GM12878 (cell line): ENCODE data around the gene SPOCK1. TPM values are rescaled to one million over a fixed set of nuclear protein-coding genes. Genes with fewer than 3 reads are reported as not detected.

Source experiments
- ATAC-seq: fragments of 200-7000 bp; cut with Tn5 transposase; 3 replicates; pipeline ENCODE4 v1.9.1; 2020; ENCODE audit warnings: mild to moderate bottlenecking, moderate library complexity
- BruUV-seq: library from RNA; stranded (reverse); fragments of 400-500 nt; replicated peaks from 2 replicates; lab custom pipeline; 2021; lab: Mats Ljungman, UMichigan
- CTCF ChIA-PET: fragments of 300-600 bp; sonication (Branson Sonifier 250); formaldehyde crosslinking; extraction: SDS; loops from one replicate; lab custom pipeline; 2021; ENCODE audit warnings: inconsistent platforms; lab: Yijun Ruan, JAX
- POLR2A ChIA-PET: fragments of 350-600 bp; formaldehyde crosslinking; extraction: SDS; loops from one replicate; lab custom pipeline; 2021; ENCODE audit warnings: inconsistent platforms; lab: Charles Lee
- RAD21 ChIA-PET: fragments of 300-600 bp; sonication (Branson Sonifier 250); formaldehyde crosslinking; loops from one replicate; lab custom pipeline; 2023; ENCODE audit warnings: antibody characterized with exemption; ENCODE audit not compliant: unreplicated experiment; lab: Charles Lee
- SMC1A ChIA-PET: fragments of 300-600 bp; sonication (Branson Sonifier 250); formaldehyde crosslinking; loops from one replicate; lab custom pipeline; 2023; ENCODE audit not compliant: unreplicated experiment, uncharacterized antibody; lab: Charles Lee
- DNase-seq: peaks from one replicate; pipeline ENCODE4 v3.0.0-alpha.2; 2011; ENCODE audit warnings: low read depth, low spot score
- FAIRE-seq: peaks from 3 replicates; lab custom pipeline; 2011; peaks lifted over from hg19 to GRCh38; lab: Jason Lieb, UNC
- H2AFZ ChIP-seq: 2 replicates; pipeline ENCODE4 v1.6.0; 2011; ENCODE audit warnings: low read depth, low read length, control low read depth; ENCODE audit not compliant: control insufficient read depth
- H3K27ac ChIP-seq: 2 replicates; pipeline ENCODE4 v1.5.1; 2011; ENCODE audit warnings: control low read depth; ENCODE audit not compliant: control insufficient read depth, insufficient read depth
- H3K27me3 ChIP-seq, 2 experiments: replicated peaks in 1 of 2; 2 replicates each; pipeline versions ENCODE4 v1.6.0 to v1.6.1; 2011; ENCODE audit warnings: low read length in 1 of 2; ENCODE audit not compliant: control insufficient read depth in 2 of 2, insufficient read depth in 2 of 2
- H3K36me3 ChIP-seq, 2 experiments: 2 replicates each; pipeline ENCODE4 v1.5.1; 2011; ENCODE audit warnings: low read length in 1 of 2; ENCODE audit not compliant: control insufficient read depth in 2 of 2, insufficient read depth in 2 of 2
- H3K4me1 ChIP-seq: 2 replicates; pipeline ENCODE4 v1.6.1; 2011; ENCODE audit warnings: mild to moderate bottlenecking, low read length, moderate library complexity, mixed read lengths; ENCODE audit not compliant: control insufficient read depth, insufficient read depth
- H3K4me2 ChIP-seq: 2 replicates; pipeline ENCODE4 v1.6.0; 2011; ENCODE audit warnings: control low read depth; ENCODE audit not compliant: control insufficient read depth, insufficient read depth
- H3K4me3 ChIP-seq: fragments of 200-600 bp; sonication (generic); 2 replicates; pipeline ENCODE4 v1.5.1; 2016
- H3K79me2 ChIP-seq: 2 replicates; pipeline ENCODE4 v1.6.0; 2011; ENCODE audit warnings: low read length; ENCODE audit not compliant: control insufficient read depth, insufficient read depth
- H3K9ac ChIP-seq: 2 replicates; pipeline ENCODE4 v1.8.0; 2011; ENCODE audit warnings: low read length, control low read depth, mixed read lengths; ENCODE audit not compliant: control insufficient read depth, insufficient read depth
- H3K9me3 ChIP-seq: replicated peaks from 3 replicates; pipeline ENCODE4 v1.5.1; 2011; ENCODE audit warnings: mild to moderate bottlenecking, low read length; ENCODE audit not compliant: control insufficient read depth, insufficient read depth
- H4K20me1 ChIP-seq: 2 replicates; pipeline ENCODE4 v1.6.0; 2011; ENCODE audit not compliant: control insufficient read depth, insufficient read depth
- ASH2L ChIP-seq: fragments of 300-600, 200-600 bp; sonication (generic); IDR thresholded peaks from 2 replicates; pipeline ENCODE4 v1.6.1; 2017; ENCODE audit warnings: low read depth, mild to moderate bottlenecking, borderline replicate concordance
- BRCA1 ChIP-seq: IDR thresholded peaks from 2 replicates; pipeline ENCODE4 v1.6.1; 2011; ENCODE audit warnings: low read depth, low read length, improper control_type of control experiment
- E2F8 ChIP-seq: fragments of 450-650 bp; IDR thresholded peaks from 2 replicates; pipeline ENCODE4 v1.6.1; 2018; ENCODE audit warnings: mild to moderate bottlenecking, low read depth, moderate library complexity; ENCODE audit not compliant: partially characterized antibody
- ELK1 ChIP-seq: IDR thresholded peaks from 2 replicates; pipeline ENCODE4 v1.6.1; 2012; ENCODE audit warnings: low read depth, low read length, improper control_type of control experiment
- HCFC1 ChIP-seq: fragments of 150-350 bp; IDR thresholded peaks from 2 replicates; pipeline ENCODE4 v1.6.1; 2014; ENCODE audit warnings: low read length
- NBN ChIP-seq: fragments of 450-650 bp; IDR thresholded peaks from 2 replicates; pipeline ENCODE4 v1.6.1; 2016
- POLR2AphosphoS2 ChIP-seq: IDR thresholded peaks from 2 replicates; pipeline ENCODE4 v1.6.1; 2011; ENCODE audit warnings: low read depth, mild to moderate bottlenecking, low read length, improper control_type of control experiment, moderate library complexity
- ZNF592 ChIP-seq: fragments of 450-650 bp; IDR thresholded peaks from 2 replicates; pipeline ENCODE4 v1.6.1; 2017; ENCODE audit warnings: mild to moderate bottlenecking, moderate library complexity
- WGBS: methylation state at CpG from one replicate; pipeline ENCODE4 v1.1.6; 2016; ENCODE audit warnings: low lambda C conversion rate; ENCODE audit not compliant: insufficient replicate concordance, insufficient coverage; ENCODE audit errors: missing lambda C conversion rate; 5-methylcytosine and 5-hydroxymethylcytosine counted together
- in situ Hi-C: fragments of 300-500 bp; cut with MboI; formaldehyde crosslinking; loops from 9 replicates; pipeline ENCODE4 v1.14.3; 2018; ENCODE audit warnings: mixed read lengths
- intact Hi-C: fragments of 100-400 bp; cut with micrococcal nuclease; formaldehyde crosslinking; loops from one replicate; pipeline ENCODE4 v1.14.2; 2022; ENCODE audit not compliant: unreplicated experiment
- polyA plus RNA-seq, 11 experiments: library from polyadenylated mRNA; depleted of rRNA in 4 of 11; unstranded in 6 of 11; stranded (reverse) in 5 of 11; fragments of >200 nt; fragmentation: Nextera tagmentation in 4 of 11; fragmentation: Illumina TruSeq in 1 of 11; extraction: Ambion mirVana in 4 of 11; extraction: Trizol in 1 of 11; gene quantifications; 1 replicate in 1 of 11; 2 replicates in 10 of 11; pipeline versions ENCODE4 v1.2.1 to v1.2.3, GENCODE V29; 2011 to 2016; ENCODE audit warnings: inconsistent platforms in 2 of 11, missing spikeins in 2 of 11, low read depth in 1 of 11
- total RNA-seq, 4 experiments: library from RNA; depleted of rRNA in 3 of 4; stranded (reverse); fragments of >200 nt in 3 of 4; fragmentation: Illumina TruSeq in 1 of 4; extraction: Trizol in 1 of 4; gene quantifications; 2 replicates each; pipeline versions ENCODE4 v1.2.1 to v1.2.3, GENCODE V29; 2013 to 2021

The SPOCK1 gene
- total and polyA plus RNA-seq, 10 of the 15 experiments (the other 5 are each of a cell fraction or from before 2014, with no cell fraction given), result 0.06 to 0.68 (median 0.25) TPM; not detected in 3

GRCh38 chr5:137226081-137226480 is 273.0 kb downstream of the SPOCK1 start:
- Histone ChIP-seq H3K4me2 (no peak overlapping the region), H4K20me1 (no peaks in the 10 kb centered on the region), H3K79me2 (no peaks in the 10 kb centered on the region), H3K9me3 (no peaks in the 10 kb centered on the region), H3K27ac (no peak overlapping the region), H3K27me3 (no peaks in the 10 kb centered on the region; a peak in 2 of 4 replicates), H3K4me1 (no peaks in the 10 kb centered on the region), H3K4me3 (no peak overlapping the region), H3K36me3 (no peaks in the 10 kb centered on the region), H3K9ac (no peak overlapping the region), H2AFZ (no peak overlapping the region)
- CTCF ChIA-PET, result no interaction called here
- WGBS, result 4% methylated on average over 3 of the region's 3 CpGs
- TF ChIP-seq POLR2AphosphoS2, result no peak
- TF ChIP-seq BRCA1, result no peak
- TF ChIP-seq HCFC1, result no peak
- no peak for TF ChIP-seq NBN
- TF ChIP-seq ZNF592, result no peak
- no peak for TF ChIP-seq ASH2L
- TF ChIP-seq E2F8, result no peak
- TF ChIP-seq ELK1, result no peak
- SMC1A ChIA-PET, result no interaction called here
- in situ Hi-C loops (no loop called here), intact Hi-C loops (no loop called here)
- RAD21 ChIA-PET, result no interaction called here
- ATAC-seq (no peak), DNase-seq (no peak), FAIRE-seq (no peak)
- BruUV-seq, result no TSS peak
- POLR2A ChIA-PET, result no interaction called here
